Astrocyte (in vitro differentiated cells and primary cell): Measurements from ENCODE around the gene KLHL10. TPM values are rescaled to one million over a fixed set of nuclear protein-coding genes. Genes with fewer than 3 reads are reported as not detected.

Source experiments
- DNase-seq: peaks from one replicate; pipeline ENCODE4 v3.0.0-alpha.2; 2010; ENCODE audit warnings: low read depth
- FAIRE-seq: peaks from 2 replicates; lab custom pipeline; 2011; peaks lifted over from hg19 to GRCh38; lab: Jason Lieb, UNC
- H2AFZ ChIP-seq: 2 replicates; pipeline ENCODE4 v1.6.0; 2012; ENCODE audit warnings: low read depth, low read length, inconsistent platforms
- H3K27ac ChIP-seq: 2 replicates; pipeline ENCODE4 v1.5.1; 2011; ENCODE audit warnings: low read depth, low read length, inconsistent platforms
- H3K27me3 ChIP-seq: 2 replicates; pipeline ENCODE4 v1.6.0; 2011; ENCODE audit warnings: low read length, inconsistent platforms; ENCODE audit not compliant: insufficient read depth
- H3K36me3 ChIP-seq: 2 replicates; pipeline ENCODE4 v1.5.1; 2011; ENCODE audit warnings: low read length, inconsistent platforms; ENCODE audit not compliant: insufficient read depth
- H3K4me1 ChIP-seq: 2 replicates; pipeline ENCODE4 v1.5.1; 2011; ENCODE audit warnings: low read length, inconsistent platforms; ENCODE audit not compliant: insufficient read depth
- H3K4me2 ChIP-seq: 2 replicates; pipeline ENCODE4 v1.6.0; 2012; ENCODE audit warnings: low read length, inconsistent platforms
- H3K4me3 ChIP-seq: 2 replicates; pipeline ENCODE4 v1.5.1; 2011; ENCODE audit warnings: low read depth, mild to moderate bottlenecking, low read length, inconsistent platforms; ENCODE audit not compliant: insufficient read depth
- H3K79me2 ChIP-seq: 2 replicates; pipeline ENCODE4 v1.6.0; 2012; ENCODE audit warnings: mild to moderate bottlenecking, low read length, inconsistent platforms; ENCODE audit not compliant: insufficient read depth
- H3K9ac ChIP-seq: 2 replicates; pipeline ENCODE4 v1.6.0; 2012; ENCODE audit warnings: mild to moderate bottlenecking, low read length, inconsistent platforms
- H3K9me3 ChIP-seq: 2 replicates; pipeline ENCODE4 v1.5.1; 2012; ENCODE audit warnings: low read depth, mild to moderate bottlenecking, low read length, inconsistent platforms; ENCODE audit not compliant: insufficient read depth
- H4K20me1 ChIP-seq: 2 replicates; pipeline ENCODE4 v1.6.0; 2012; ENCODE audit warnings: low read length, inconsistent platforms; ENCODE audit not compliant: insufficient read depth
- H3K27ac Mint-ChIP-seq: one replicate; pipeline ENCODE4 v1.8.0; 2021; ENCODE audit warnings: mild to moderate bottlenecking, mixed read lengths; ENCODE audit not compliant: unreplicated experiment
- H3K27me3 Mint-ChIP-seq: one replicate; pipeline ENCODE4 v1.8.0; 2021; ENCODE audit warnings: low read depth, mixed read lengths; ENCODE audit not compliant: unreplicated experiment
- H3K36me3 Mint-ChIP-seq: one replicate; pipeline ENCODE4 v1.8.0; 2021; ENCODE audit warnings: low read depth, mixed read lengths; ENCODE audit not compliant: unreplicated experiment
- H3K4me1 Mint-ChIP-seq: one replicate; pipeline ENCODE4 v1.8.0; 2021; ENCODE audit warnings: low read depth, mixed read lengths; ENCODE audit not compliant: unreplicated experiment
- H3K4me3 Mint-ChIP-seq: one replicate; pipeline ENCODE4 v1.8.0; 2021; ENCODE audit warnings: mild to moderate bottlenecking, moderate library complexity, mixed read lengths; ENCODE audit not compliant: unreplicated experiment
- H3K9me3 Mint-ChIP-seq: one replicate; pipeline ENCODE4 v1.8.0; 2021; ENCODE audit warnings: mild to moderate bottlenecking, mixed read lengths; ENCODE audit not compliant: unreplicated experiment
- EZH2 ChIP-seq: IDR thresholded peaks from 2 replicates; pipeline ENCODE4 v1.6.1; 2012; ENCODE audit warnings: mild to moderate bottlenecking, low read length, inconsistent platforms; ENCODE audit not compliant: insufficient read depth
- total RNA-seq: library from RNA; stranded (reverse); gene quantifications from 2 replicates; pipeline ENCODE4 v1.2.1, GENCODE V29; 2021
- TF ChIP-seq, protein P1 (sequence below): IDR thresholded peaks from 2 replicates; pipeline ENCODE4 v1.5.1; 2011; ENCODE audit warnings: low read depth, mild to moderate bottlenecking, inconsistent platforms, low read length, moderate library complexity; ENCODE audit not compliant: insufficient read depth

KLHL10 gene
- total RNA-seq, 1 donor from 2014 or later, result not detected

DNA sequence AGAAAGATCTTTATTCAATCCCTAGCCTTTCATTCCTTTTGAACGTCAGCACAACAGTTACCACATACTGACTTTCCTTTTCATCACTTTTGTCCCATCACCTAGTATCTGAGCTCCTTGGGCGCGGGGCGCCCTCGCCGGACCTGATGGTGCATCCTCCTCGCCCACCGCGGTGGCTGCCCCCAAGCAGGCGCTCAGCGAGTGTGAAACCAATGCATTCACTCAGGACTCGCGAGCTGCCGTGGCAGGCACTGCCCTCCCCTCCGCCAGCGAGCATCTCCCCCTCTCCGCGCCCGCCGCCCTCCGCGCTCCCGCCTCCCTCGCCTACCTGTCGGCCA is 26.8 kb downstream of the KLHL10 start:
- Histone ChIP-seq H3K9me3 (no peaks in the 10 kb centered on the region), H2AFZ (peak overlapping the region; percentile 77), H3K4me2 (peak overlapping the region; percentile 87), H3K27me3 (no peaks in the 10 kb centered on the region), H3K4me3 (peak overlapping the region; percentile 80), H3K36me3 (peaks cover 26% of the 10 kb centered on the region), H3K9ac (peak overlapping the region; percentile 89), H3K79me2 (peaks cover 52% of the 10 kb centered on the region), H4K20me1 (peaks cover 57% of the 10 kb centered on the region), H3K27ac (peak overlapping the region; percentile 65), H3K4me1 (peaks cover 10% of the 10 kb centered on the region)
- no peaks in the 10 kb centered on the region for H3K27me3 Mint-ChIP-seq
- H3K27ac Mint-ChIP-seq, result no peak overlapping the region
- FAIRE-seq, result no peak
- no peak overlapping the region for H3K4me3 Mint-ChIP-seq
- no peak for DNase-seq
- peaks cover 3% of the 10 kb centered on the region for H3K4me1 Mint-ChIP-seq
- peaks cover 3% of the 10 kb centered on the region for H3K36me3 Mint-ChIP-seq
- TF ChIP-seq, protein P1, sequence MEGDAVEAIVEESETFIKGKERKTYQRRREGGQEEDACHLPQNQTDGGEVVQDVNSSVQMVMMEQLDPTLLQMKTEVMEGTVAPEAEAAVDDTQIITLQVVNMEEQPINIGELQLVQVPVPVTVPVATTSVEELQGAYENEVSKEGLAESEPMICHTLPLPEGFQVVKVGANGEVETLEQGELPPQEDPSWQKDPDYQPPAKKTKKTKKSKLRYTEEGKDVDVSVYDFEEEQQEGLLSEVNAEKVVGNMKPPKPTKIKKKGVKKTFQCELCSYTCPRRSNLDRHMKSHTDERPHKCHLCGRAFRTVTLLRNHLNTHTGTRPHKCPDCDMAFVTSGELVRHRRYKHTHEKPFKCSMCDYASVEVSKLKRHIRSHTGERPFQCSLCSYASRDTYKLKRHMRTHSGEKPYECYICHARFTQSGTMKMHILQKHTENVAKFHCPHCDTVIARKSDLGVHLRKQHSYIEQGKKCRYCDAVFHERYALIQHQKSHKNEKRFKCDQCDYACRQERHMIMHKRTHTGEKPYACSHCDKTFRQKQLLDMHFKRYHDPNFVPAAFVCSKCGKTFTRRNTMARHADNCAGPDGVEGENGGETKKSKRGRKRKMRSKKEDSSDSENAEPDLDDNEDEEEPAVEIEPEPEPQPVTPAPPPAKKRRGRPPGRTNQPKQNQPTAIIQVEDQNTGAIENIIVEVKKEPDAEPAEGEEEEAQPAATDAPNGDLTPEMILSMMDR, result no peak
- no peak for TF ChIP-seq EZH2
- H3K9me3 Mint-ChIP-seq, result no peaks in the 10 kb centered on the region

DNA sequence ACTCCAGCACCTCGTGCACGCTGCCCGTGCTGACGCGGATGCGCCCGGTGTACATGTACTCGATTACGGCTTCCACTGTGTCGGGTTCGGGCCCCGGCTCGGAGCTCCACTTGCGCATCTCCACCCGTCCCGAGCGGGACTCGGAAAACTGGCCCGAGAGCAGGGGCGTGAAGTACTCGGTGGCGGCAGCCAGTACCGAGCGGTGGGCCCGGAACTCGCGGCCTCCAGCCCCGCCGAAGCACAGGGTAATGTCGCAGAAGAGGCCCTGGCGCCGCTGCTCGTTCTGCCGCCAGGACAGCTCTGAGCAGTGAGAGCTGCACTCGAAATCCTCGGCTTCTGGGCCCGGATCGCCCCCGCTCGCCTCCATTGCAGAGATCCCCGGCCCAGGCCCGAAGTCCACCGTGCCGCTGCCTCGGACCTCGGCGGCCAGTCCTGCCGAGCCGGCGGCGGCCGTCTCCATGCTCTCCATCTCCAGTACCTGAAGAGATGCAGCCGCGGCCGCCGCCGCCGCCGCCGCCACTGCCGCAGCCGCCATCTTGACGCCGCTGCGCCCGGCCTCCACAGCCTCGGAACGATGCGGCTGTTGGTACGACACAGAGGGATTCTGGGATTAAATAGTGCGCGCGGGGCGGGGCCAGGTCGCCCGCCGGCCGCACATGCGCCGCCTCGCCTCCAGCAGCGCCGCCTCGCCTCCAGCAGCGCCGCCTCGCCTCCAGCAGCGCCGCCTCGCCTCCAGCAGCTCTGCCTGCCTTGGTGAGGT is 27.4 kb downstream of the KLHL10 start, which contains the start of gene KLHL11:
Gene KLHL11, minus strand, starts transcription at position 588 of the 760 bp plus-strand sequence. Its CDS starts 53 bp downstream, at position 535.
- Mint-ChIP-seq H3K4me3 (peak within 1 kb of the TSS; percentile 77), H3K9me3 (no peaks in the 10 kb centered on the region), H3K4me1 (peaks cover 3% of the 10 kb centered on the region), H3K27me3 (no peaks in the 10 kb centered on the region), H3K36me3 (peaks cover 7% of the 10 kb centered on the region), H3K27ac (no peak within 1 kb of the TSS)
- Histone ChIP-seq H3K4me2 (peak within 1 kb of the TSS; percentile 87), H3K4me1 (peaks cover 10% of the 10 kb centered on the region), H2AFZ (peak within 1 kb of the TSS; percentile 77), H3K9me3 (no peaks in the 10 kb centered on the region), H3K27me3 (no peaks in the 10 kb centered on the region), H3K27ac (peak within 1 kb of the TSS; percentile 65), H3K36me3 (peaks cover 31% of the 10 kb centered on the region), H3K4me3 (peak within 1 kb of the TSS; percentile 80), H3K79me2 (peaks cover 46% of the 10 kb centered on the region), H4K20me1 (peaks cover 57% of the 10 kb centered on the region), H3K9ac (peak within 1 kb of the TSS; percentile 89)
- FAIRE-seq (no peak), DNase-seq (peak; percentile 78)
- TF ChIP-seq, protein P1, result no peak
- TF ChIP-seq EZH2, result no peak

DNA sequence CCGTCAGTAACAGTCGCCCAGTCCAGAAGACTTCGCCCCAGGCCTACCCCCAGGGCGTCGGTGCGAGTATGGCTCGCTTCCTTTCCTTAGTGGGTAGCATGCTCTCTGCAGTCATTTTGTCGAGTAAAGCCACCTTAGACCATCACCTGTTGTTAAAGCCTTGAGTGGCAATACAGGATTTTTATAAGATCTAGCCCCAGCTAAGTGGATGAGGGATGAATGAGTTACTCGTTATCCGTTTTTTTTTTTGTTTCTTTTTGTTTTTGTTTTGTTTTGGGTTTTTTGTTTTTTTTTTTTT is 27.9 kb downstream of the KLHL10 start:
- peak overlapping the region; percentile 25 for H3K9ac ChIP-seq
- Mint-ChIP-seq H3K4me3 (peak overlapping the region; percentile 77), H3K9me3 (no peaks in the 10 kb centered on the region), H3K4me1 (peaks cover 3% of the 10 kb centered on the region), H3K27me3 (no peaks in the 10 kb centered on the region), H3K27ac (no peak overlapping the region), H3K36me3 (peaks cover 9% of the 10 kb centered on the region)
- no peaks in the 10 kb centered on the region for H3K27me3 ChIP-seq
- H3K36me3 ChIP-seq, result peaks cover 36% of the 10 kb centered on the region
- H3K4me1 ChIP-seq, result peaks cover 10% of the 10 kb centered on the region
- TF ChIP-seq EZH2, result no peak
- TF ChIP-seq, protein P1, result no peak
- H2AFZ ChIP-seq, result no peak overlapping the region
- H3K79me2 ChIP-seq, result peaks cover 41% of the 10 kb centered on the region
- H3K27ac ChIP-seq, result no peak overlapping the region
- DNase-seq (no peak), FAIRE-seq (no peak)
- peak overlapping the region; percentile 87 for H3K4me2 ChIP-seq
- H3K9me3 ChIP-seq, result no peaks in the 10 kb centered on the region
- no peak overlapping the region for H3K4me3 ChIP-seq
- peaks cover 57% of the 10 kb centered on the region for H4K20me1 ChIP-seq
